Measurements from ENCODE around the gene GABARAPL1.

GABARAPL1 gene

GRCh38 chr12:10212739-10213131 is at the start of gene GABARAPL1:
TSS of gene GABARAPL1 (plus strand) at chr12:10212877. CDS start at chr12:10213130, 253 bp downstream.
- no peak for DNase-seq (ENCODE audit: low read depth, low spot score)
- peak within 1 kb of the TSS; percentile 71 for H3K27ac ChIP-seq

GRCh38 chr12:10163084-10163483 is 49.6 kb upstream of the GABARAPL1 start:
- Histone ChIP-seq H3K36me3 (ENCODE audit: insufficient read depth, low read length) (no peaks in the 10 kb centered on the region), H3K9ac (ENCODE audit: insufficient read length) (no peak overlapping the region), H3K4me3 (no peak overlapping the region), H3K9me3 (ENCODE audit: low read depth, low read length) (peaks cover 3% of the 10 kb centered on the region; the same call in 1 of the 2 replicates), H3K27ac (no peak overlapping the region)
- DNase-seq (ENCODE audit: low read depth, low spot score): no peak
- TF ChIP-seq FOXP2 (optimal IDR thresholded peaks at IDR 0.05; ENCODE audit: control extremely low read depth, extremely low read length, insufficient read depth): no peak
- no peak for TF ChIP-seq POLR2AphosphoS5 (IDR thresholded peaks at IDR 0.05; ENCODE audit: borderline replicate concordance, low read depth, low read length)
- TF ChIP-seq EZH2 (IDR thresholded peaks at IDR 0.05): no peak

More at GRCh38 chr12:10212739-10213131, at the start of gene GABARAPL1:
- no peak for TF ChIP-seq FOXP2 (optimal IDR thresholded peaks at IDR 0.05; ENCODE audit: control extremely low read depth, extremely low read length, insufficient read depth)
- TF ChIP-seq POLR2AphosphoS5 (IDR thresholded peaks at IDR 0.05; ENCODE audit: borderline replicate concordance, low read depth, low read length): no peak; the same call in 1 of the 2 replicates
- no peak for TF ChIP-seq EZH2 (IDR thresholded peaks at IDR 0.05)
- peak within 1 kb of the TSS; percentile 91 for H3K4me3 ChIP-seq
- H3K9me3 ChIP-seq (ENCODE audit: low read depth, low read length): no peaks in the 10 kb centered on the region
- H3K36me3 ChIP-seq (ENCODE audit: insufficient read depth, low read length): no peaks in the 10 kb centered on the region; the same call in 1 of the 2 replicates
- peak within 1 kb of the TSS; percentile 75 for H3K9ac ChIP-seq (ENCODE audit: insufficient read length)

GRCh38 chr12:10165421-10165820 is 47.3 kb upstream of the GABARAPL1 start:
- TF ChIP-seq POLR2AphosphoS5 (IDR thresholded peaks at IDR 0.05; ENCODE audit: borderline replicate concordance, low read depth, low read length) (no peak), EZH2 (IDR thresholded peaks at IDR 0.05) (no peak), FOXP2 (optimal IDR thresholded peaks at IDR 0.05; ENCODE audit: control extremely low read depth, extremely low read length, insufficient read depth) (no peak)
- no peak overlapping the region for H3K9ac ChIP-seq (ENCODE audit: insufficient read length)
- no peak for DNase-seq (ENCODE audit: low read depth, low spot score)
- no peak overlapping the region for H3K27ac ChIP-seq
- no peaks in the 10 kb centered on the region for H3K9me3 ChIP-seq (ENCODE audit: low read depth, low read length)
- H3K4me3 ChIP-seq: no peak overlapping the region
- no peaks in the 10 kb centered on the region for H3K36me3 ChIP-seq (ENCODE audit: insufficient read depth, low read length)

- Histone ChIP-seq H3K4me3 (no peak overlapping the region), H3K36me3 (ENCODE audit: insufficient read depth, low read length) (no peaks in the 10 kb centered on the region), H3K9ac (ENCODE audit: insufficient read length) (no peak overlapping the region), H3K27ac (no peak overlapping the region), H3K9me3 (ENCODE audit: low read depth, low read length) (no peaks in the 10 kb centered on the region)
- no peak for DNase-seq (ENCODE audit: low read depth, low spot score)
- TF ChIP-seq EZH2 (IDR thresholded peaks at IDR 0.05) (no peak), POLR2AphosphoS5 (IDR thresholded peaks at IDR 0.05; ENCODE audit: borderline replicate concordance, low read depth, low read length) (no peak), FOXP2 (optimal IDR thresholded peaks at IDR 0.05; ENCODE audit: control extremely low read depth, extremely low read length, insufficient read depth) (no peak)
Measured at GRCh38 chr12:10167599-10167998, 45.1 kb upstream of the GABARAPL1 start.

- no peak overlapping the region for H3K9ac ChIP-seq (ENCODE audit: insufficient read length)
- DNase-seq (ENCODE audit: low read depth, low spot score): no peak
- no peaks in the 10 kb centered on the region for H3K9me3 ChIP-seq (ENCODE audit: low read depth, low read length)
- peak overlapping the region; percentile 37; the same call in 1 of the 2 replicates for H3K27ac ChIP-seq
- H3K4me3 ChIP-seq: no peak overlapping the region
- H3K36me3 ChIP-seq (ENCODE audit: insufficient read depth, low read length): no peaks in the 10 kb centered on the region
- no peak for TF ChIP-seq EZH2 (IDR thresholded peaks at IDR 0.05)
- no peak for TF ChIP-seq POLR2AphosphoS5 (IDR thresholded peaks at IDR 0.05; ENCODE audit: borderline replicate concordance, low read depth, low read length)
- TF ChIP-seq FOXP2 (optimal IDR thresholded peaks at IDR 0.05; ENCODE audit: control extremely low read depth, extremely low read length, insufficient read depth): no peak
Measured at GRCh38 chr12:10169104-10169503, 43.6 kb upstream of the GABARAPL1 start.

GRCh38 chr12:10170216-10170615 is 42.5 kb upstream of the GABARAPL1 start:
- Histone ChIP-seq H3K9ac (ENCODE audit: insufficient read length) (no peak overlapping the region), H3K4me3 (no peak overlapping the region), H3K36me3 (ENCODE audit: insufficient read depth, low read length) (no peaks in the 10 kb centered on the region), H3K9me3 (ENCODE audit: low read depth, low read length) (no peaks in the 10 kb centered on the region), H3K27ac (no peak overlapping the region)
- TF ChIP-seq EZH2 (IDR thresholded peaks at IDR 0.05): no peak
- TF ChIP-seq POLR2AphosphoS5 (IDR thresholded peaks at IDR 0.05; ENCODE audit: borderline replicate concordance, low read depth, low read length): no peak
- TF ChIP-seq FOXP2 (optimal IDR thresholded peaks at IDR 0.05; ENCODE audit: control extremely low read depth, extremely low read length, insufficient read depth): no peak
- DNase-seq (ENCODE audit: low read depth, low spot score): no peak

GRCh38 chr12:10171973-10172728 is 40.5 kb upstream of the GABARAPL1 start, which contains the start of gene OLR1:
TSS of gene OLR1 (minus strand) at chr12:10172132. CDS start at chr12:10172077, 55 bp downstream.
- TF ChIP-seq FOXP2 (optimal IDR thresholded peaks at IDR 0.05; ENCODE audit: control extremely low read depth, extremely low read length, insufficient read depth) (no peak), EZH2 (IDR thresholded peaks at IDR 0.05) (no peak), POLR2AphosphoS5 (IDR thresholded peaks at IDR 0.05; ENCODE audit: borderline replicate concordance, low read depth, low read length) (no peak)
- Histone ChIP-seq H3K9ac (ENCODE audit: insufficient read length) (no peak within 1 kb of the TSS), H3K36me3 (ENCODE audit: insufficient read depth, low read length) (no peaks in the 10 kb centered on the region), H3K4me3 (no peak within 1 kb of the TSS), H3K27ac (no peak within 1 kb of the TSS), H3K9me3 (ENCODE audit: low read depth, low read length) (no peaks in the 10 kb centered on the region)
- DNase-seq (ENCODE audit: low read depth, low spot score): no peak

- H3K4me3 ChIP-seq: no peak overlapping the region
- H3K36me3 ChIP-seq (ENCODE audit: insufficient read depth, low read length): no peaks in the 10 kb centered on the region
- TF ChIP-seq POLR2AphosphoS5 (IDR thresholded peaks at IDR 0.05; ENCODE audit: borderline replicate concordance, low read depth, low read length): no peak
- no peak for TF ChIP-seq FOXP2 (optimal IDR thresholded peaks at IDR 0.05; ENCODE audit: control extremely low read depth, extremely low read length, insufficient read depth)
- TF ChIP-seq EZH2 (IDR thresholded peaks at IDR 0.05): no peak
- no peak overlapping the region for H3K27ac ChIP-seq
- no peak overlapping the region for H3K9ac ChIP-seq (ENCODE audit: insufficient read length)
- no peak for DNase-seq (ENCODE audit: low read depth, low spot score)
- no peaks in the 10 kb centered on the region for H3K9me3 ChIP-seq (ENCODE audit: low read depth, low read length)
Measured at GRCh38 chr12:10174986-10175614, 37.6 kb upstream of the GABARAPL1 start.

Measured in SK-N-MC (cell line).